HG02938 (cell line): ENCODE data around the gene NOSIP.

Experiments
- ATAC-seq: cut with Tn5 transposase; IDR thresholded peaks from one replicate; pipeline ENCODE4 v1.9.1; 2021; ENCODE audit warnings: mild to moderate bottlenecking, moderate library complexity; ENCODE audit not compliant: unreplicated experiment

Gene NOSIP

DNA sequence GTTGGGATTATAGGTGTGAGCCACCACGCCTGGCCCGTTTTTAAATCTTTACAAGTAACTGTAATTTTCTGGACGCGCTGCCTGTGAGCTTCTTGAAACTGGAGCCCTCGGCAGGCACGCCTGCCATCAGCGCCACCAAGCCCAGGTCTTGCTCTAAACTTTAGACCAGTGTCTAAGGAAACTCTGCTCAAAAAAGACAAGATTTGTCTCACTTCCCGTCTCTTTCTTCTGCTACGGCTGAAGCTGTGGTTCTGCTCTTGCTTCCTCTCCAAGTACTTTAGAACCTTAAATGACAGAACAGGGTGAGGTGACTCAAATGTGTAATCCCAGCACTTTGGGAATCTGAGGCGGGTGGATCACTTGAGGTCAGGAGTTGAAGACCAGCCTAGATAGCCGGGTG lies 27.6 kb downstream of the NOSIP start:
- ATAC-seq, result no peak

DNA sequence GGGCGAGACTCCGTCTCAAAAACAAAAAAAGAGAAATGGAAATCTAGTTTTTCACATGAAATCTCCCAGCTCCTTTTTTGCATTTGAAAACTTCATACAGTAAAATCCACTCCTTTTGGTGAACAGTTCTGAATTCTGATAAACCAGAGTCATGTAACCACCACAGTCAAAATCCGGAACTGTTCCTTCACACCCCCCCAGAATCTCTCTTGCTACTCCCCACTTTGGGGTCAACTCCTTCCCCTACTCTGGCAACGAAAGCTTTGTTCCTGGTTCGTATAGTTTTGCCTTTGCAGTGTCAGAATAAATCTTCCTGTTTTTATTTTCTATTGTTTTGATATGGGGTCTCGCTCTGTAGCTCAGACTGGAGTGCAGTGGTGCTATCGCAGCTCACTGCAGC lies 28.8 kb downstream of the NOSIP start:
- no peak for ATAC-seq

DNA sequence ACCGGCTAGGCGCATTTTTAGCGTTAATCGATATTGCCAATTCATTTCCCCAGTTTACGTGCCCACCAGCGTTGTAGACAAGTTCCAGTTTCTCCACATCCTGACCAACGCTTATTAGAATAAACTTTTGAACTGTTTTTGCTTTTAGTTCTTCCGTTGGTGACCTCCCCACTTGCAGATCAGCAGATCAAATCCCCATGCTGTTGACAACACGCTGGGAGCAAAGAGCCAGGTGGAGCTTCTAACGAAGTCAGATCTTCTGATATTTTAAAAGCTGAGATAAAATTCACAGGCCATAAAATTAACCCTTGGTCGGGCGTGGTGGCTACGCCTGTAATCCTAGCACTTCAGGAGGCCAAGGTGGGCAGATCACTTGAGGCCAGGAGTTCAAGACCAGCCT lies 31.3 kb downstream of the NOSIP start:
- no peak for ATAC-seq

DNA sequence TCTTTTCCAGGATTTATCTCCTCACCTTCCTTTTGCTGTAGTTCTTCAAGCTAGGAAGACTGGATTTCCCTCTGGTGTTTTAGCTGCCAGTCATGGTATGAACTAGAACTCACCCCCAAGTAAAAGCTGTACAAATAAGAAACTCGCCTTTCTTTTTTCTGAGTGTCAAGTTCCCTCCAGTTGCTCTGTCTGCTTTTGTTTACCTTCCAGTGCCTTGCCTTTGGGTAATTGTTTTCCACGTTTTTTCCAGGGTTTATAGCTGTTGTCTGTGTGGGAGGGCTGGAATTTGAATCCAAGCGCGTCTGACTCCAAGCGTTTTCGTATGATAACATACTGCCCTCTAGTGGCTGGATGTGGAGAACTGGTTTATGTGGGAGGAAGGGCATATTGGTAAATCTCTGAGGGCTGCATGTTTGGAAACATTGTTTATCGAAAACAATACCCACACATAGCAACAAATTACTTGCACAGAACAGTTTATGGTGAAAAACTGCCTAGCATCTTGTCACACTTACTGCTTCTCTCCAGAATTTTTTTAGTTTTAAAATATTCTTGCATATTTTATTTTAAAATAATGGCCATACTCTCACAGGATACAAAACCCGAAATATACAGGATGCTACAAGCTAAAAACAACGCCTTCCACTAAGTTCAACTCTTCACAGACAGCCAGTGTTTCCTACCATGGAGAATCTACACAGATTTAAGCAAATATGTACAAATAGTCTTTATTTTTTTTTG lies 33.4 kb downstream of the NOSIP start:
- ATAC-seq, result no peak

DNA sequence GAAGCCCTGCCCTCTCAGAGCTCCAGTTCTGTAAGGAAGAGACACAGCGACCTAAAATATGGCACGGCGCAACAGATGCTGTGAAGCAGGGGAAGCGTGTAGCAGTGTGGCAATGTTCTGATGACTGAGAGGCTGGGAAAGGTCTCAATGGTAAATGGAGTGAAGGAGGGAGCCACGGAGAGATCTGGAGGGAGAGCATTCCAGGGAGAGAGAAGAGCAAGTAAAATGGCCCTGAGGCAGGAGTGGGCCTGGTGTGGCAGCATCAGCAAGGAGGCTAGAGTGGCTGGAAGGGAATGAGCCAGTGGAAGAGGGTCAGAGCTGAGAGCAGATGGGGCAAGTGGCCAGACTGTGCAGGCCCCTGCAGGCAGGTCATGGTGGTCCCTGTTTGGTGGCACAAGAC lies 36.2 kb downstream of the NOSIP start:
- no peak for ATAC-seq

DNA sequence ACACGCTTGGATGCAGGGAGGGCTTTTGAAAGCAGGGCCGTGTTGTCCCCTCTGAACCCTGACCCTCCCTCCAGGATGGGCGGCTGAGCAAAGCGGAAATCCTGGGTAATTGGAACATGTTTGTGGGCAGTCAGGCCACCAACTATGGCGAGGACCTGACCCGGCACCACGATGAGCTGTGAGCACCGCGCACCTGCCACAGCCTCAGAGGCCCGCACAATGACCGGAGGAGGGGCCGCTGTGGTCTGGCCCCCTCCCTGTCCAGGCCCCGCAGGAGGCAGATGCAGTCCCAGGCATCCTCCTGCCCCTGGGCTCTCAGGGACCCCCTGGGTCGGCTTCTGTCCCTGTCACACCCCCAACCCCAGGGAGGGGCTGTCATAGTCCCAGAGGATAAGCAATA lies 37.3 kb downstream of the NOSIP start:
- no peak for ATAC-seq

DNA sequence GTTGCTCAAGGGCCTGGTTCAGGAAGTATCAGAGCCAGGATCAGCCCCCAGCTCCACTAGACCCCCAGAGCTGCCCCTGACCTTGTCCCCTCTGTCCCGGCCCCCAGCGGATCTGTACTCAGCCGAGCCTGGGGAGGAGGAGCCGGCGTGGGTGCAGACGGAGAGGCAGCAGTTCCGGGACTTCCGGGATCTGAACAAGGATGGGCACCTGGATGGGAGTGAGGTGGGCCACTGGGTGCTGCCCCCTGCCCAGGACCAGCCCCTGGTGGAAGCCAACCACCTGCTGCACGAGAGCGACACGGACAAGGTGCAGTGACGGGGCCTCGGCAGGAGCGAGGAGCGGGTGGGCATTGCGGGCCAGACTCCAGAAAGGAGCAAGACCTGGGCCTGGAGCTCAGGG lies 37.9 kb downstream of the NOSIP start:
- ATAC-seq, result no peak

DNA sequence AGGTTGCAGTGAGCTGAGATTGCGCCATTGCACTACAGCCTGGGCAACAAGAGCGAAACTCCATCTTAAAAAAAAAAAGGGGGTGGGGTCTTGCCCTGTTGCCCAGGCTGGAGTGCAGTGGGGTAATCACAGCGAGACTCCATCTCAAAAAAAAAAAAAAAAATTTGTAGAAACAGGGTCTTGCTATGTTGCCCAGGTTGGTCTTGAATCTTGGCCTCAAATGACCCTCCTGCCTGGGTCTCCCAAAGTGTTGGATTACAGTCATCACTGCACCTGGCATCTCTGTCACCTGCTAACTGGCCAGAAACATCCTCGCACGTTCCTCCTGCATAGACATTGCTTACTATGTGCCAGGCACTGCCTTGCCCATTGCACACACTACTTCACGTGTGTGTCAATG lies 38.4 kb downstream of the NOSIP start:
- ATAC-seq, result no peak

DNA sequence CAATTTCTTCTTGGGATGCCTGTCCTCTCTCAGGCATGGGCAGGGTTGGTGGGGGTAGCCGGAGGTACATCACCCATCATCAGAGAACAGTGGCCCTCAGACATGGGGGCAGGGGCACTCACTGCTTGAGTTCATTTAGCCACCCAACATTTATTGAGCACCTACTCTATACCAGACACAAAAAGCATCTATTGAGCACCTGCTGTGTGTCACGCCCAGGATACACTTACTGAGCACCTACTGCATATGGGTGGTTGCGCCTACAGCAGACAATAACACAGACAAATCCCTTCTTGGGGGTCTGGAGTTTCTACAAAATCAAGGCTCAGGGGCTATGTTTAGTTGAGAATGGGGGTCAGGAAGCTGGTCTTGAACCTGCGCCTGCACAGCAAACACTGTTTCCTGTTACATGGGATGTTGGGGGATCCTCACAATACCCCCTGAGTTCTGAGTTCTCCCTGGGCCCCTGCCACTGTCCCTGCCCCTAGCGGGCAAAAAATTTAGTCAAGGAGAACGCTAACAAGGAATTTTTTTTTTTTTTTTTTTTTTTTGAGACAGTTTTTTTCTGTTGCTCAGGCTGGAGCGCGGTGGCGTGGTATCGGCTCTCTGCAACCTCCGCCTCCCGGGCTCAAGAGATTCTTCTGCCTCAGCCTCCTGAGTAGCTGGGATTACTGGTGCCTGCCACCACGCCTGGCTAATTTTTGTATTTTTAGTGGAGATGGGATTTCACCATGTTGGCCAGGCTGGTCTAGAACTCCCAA lies 41.0 kb downstream of the NOSIP start:
- no peak for ATAC-seq

DNA sequence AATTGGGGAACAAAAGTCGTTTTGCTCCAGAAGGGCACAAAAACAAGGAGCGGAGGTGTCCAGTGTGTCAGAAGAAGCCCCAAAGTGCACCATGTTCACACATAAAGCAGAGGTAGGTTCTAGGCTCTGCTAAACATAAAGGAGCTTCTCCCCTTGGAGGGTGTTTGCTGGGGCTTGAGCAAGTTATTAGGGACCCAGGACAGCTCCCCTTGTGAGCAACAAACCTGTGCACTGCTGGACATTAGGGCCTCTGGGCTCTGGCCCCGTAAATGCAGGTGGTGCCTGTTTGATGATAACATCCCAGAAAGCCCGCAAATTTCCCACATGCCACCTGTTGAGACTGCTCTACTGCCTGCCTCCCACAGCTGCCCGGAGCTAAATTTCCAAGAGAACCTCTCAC lies 41.7 kb downstream of the NOSIP start:
- ATAC-seq, result no peak

DNA sequence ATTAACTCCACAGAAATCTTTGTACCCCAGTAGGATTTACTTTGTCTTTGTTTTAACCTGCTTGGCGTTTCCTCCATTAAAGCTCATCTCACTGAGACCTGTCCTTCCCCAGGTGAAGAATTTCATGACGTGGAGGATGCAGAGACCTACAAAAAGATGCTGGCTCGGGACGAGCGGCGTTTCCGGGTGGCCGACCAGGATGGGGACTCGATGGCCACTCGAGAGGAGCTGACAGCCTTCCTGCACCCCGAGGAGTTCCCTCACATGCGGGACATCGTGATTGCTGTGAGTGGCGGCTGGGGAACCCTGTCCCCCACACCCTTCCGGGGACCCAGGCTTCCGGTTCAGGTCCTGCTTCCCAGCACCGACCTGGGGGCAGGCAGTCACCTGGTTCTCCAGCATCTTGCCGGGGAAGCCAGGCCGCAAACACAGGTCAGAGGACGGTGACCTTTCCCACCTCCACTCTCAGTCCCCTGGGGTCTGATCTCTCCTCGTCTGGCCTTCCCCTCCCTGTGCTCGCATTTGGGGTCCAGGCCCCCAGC lies 43.4 kb downstream of the NOSIP start:
- ATAC-seq, result no peak

DNA sequence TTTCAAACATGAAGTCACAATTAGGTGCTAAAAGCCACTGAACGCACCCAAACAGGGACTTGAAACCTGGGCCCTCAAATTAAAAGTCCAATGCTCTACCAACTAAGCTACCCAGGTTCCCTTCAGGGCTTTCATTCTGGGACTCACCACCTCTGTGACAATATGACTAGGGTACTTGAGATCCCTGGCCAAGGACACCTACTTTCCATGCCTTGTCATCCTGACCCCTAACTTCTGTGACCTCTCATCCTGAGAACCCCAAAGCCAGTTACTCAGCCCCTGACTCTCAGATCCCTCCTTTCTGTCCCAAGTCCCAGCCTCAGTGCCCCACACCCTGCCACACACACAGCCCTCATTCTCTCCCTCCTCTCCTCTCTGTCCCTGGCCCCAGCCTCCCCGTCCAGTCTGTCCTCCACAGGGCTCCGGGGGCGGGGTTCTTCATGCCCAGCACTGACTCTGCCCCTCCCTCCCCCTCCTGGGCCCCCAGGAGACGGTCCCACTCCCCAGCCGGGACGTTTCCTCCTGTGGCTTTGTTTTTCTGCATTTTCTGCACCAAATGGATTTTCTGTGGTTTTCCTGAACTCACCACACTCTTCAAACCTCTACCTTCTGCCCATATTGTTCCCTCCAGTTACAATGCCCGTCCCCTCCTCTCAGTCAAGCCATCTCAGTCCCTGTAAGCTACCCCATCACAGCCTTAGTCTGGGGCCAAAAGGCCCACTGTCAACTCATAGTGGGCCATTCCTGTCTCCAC lies 45.5 kb downstream of the NOSIP start:
- no peak for ATAC-seq

DNA sequence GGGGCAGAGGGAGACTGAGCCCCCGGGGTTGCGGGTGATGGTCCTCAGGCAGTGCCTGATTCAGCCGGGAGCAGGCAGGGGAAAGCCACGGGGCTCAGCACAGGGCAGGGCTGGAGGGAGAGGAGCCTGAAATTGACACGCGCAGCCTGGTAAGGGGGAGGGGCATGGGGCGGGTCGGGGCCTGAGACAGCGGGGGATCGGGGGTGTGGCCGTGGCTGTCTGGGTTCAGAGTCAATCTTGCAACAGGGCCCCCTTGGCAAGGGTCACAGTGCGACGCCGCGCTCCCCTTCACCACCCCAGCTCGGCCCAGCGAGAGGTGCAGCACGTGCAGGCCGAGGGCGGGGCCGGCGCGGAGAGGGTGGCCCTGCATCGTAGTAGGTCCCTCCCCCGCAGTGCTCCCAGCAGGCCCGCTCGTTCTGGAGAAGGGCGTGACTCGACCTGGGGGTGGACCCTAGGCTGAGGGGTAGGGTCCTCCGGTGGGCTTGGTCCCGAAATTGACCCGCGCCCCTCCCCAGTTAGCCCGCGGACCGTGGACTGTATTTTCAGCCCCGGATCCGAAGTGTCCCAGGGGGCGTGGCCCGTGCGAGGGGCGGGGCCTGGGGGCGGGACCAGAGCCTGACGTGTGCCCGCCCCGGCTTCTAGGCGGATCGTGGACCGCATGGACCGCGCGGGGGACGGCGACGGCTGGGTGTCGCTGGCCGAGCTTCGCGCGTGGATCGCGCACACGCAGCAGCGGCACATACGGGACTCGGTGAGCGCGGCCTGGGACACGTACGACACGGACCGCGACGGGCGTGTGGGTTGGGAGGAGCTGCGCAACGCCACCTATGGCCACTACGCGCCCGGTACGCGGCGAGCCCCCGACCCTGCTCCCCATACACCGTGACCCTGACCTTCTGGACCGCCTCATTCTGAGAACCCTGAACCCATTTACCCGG lies 46.5 kb downstream of the NOSIP start:
- no peak for ATAC-seq

DNA sequence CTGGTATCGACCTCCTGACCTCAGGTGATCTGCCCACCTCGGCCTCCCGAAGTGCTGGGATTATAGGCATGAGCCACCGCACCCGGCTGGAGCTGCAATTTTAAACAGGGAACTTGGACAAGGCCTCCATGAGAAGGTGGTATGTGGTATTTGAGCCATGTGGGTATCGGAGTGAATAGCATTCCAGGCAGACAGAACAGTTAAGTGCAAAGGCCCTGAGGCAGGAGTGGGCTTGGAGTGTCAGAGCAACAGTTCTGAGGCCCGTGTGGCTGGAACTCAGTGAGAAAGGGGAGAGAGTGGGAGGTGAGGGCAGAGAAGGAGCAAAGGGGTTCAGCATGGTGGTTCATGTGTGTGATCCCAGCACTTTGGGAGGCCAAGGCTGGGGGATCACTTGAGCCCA lies 49.6 kb downstream of the NOSIP start:
- no peak for ATAC-seq

DNA sequence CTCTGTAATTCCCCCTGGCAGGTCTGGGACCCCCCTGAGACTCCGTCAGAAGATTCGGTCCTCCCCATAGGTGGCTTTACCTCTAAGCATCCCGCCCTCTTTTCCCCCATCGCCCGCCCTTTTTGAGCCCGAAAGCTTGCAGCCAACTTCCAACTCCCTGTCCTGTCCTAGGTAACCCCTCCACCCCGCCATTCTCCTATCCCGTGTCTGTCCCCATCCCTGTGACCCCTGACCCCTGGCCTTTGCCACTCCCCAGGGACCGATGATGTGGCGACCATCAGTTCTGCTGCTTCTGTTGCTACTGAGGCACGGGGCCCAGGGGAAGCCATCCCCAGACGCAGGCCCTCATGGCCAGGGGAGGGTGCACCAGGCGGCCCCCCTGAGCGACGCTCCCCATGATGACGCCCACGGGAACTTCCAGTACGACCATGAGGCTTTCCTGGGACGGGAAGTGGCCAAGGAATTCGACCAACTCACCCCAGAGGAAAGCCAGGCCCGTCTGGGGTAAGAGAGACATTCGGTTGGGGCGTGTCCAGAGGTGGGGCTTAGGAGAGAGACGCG lies 52.1 kb downstream of the NOSIP start:
- no peak for ATAC-seq

DNA sequence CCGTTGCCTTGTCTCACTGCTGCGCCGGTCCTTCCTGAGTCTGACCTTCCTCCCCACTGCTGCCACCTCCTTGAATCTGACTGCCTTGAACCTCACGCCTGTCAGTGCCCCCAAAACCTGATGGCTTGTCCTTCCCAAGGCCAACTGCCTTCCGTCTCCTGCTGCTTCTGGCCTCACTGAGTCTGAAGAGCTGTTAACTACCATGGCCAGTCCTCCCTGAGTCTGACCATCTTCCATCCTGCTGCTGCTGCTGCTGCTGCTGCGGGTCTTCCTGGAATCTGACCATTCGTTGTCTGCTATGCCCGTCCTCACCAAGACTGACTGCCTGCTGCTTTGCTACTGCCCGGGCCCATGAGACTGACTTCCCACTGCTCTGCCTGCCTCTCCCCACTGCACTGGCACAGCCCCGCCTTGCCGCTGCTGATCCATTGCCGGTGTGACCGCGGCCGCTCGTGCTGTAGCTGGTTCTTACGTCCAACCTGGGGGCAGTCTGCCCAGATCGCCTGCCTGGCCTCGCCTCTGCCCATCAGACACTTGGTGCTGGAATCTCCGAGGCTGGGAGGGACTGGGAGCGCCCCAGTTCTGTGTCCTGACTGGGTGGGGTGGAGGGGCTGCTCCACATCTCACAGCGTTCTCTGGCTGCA lies 55.4 kb downstream of the NOSIP start:
- ATAC-seq, result no peak

DNA sequence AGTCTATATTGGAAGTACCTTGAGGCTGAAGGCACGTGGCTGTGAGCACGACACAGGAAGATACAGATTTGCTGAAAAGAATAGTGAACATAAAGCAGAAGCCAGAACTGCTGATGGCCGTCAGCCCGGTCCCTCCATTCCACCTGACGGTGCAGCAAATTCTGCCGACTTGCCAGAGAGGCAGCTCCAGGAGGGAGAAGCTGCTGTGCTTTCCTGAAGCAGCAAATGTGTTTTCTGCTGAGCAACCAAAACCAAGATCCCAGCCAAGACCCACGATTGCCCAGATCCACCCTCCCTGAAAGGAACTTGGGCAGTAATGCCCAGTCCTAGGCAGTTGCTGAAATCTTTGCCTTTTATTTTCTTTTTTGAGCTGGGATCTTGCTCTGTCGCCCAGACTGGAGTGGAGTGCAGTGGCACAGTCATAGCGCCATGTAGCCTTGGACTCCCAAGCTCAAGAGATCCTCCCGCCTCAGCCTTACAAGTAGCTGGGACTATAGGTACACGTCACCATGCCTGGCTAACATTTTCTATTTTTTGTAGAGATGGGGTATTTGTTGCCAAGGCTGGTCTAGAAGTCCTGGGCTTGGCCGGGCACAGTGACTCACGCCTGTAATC lies 59.5 kb downstream of the NOSIP start:
- ATAC-seq, result no peak

DNA sequence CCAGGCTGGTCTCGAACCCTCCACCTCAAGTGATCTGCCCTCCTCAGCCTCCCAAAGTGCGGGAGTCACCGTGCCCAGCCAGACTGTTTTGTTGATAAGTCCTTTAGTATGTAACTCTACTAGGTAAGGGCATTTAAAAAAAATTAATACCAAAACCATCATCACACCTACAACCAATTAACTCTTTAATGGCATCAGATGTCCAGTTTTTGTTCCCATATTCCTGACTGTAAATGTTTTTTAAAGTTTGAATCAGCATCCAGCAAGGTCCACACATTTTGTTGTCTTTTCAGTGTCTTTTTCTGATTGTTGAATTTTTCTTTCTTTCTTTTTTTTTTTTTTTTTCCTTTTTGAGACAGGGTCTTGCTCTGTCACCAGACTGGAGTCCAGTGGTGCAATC lies 62.3 kb downstream of the NOSIP start:
- ATAC-seq, result no peak

DNA sequence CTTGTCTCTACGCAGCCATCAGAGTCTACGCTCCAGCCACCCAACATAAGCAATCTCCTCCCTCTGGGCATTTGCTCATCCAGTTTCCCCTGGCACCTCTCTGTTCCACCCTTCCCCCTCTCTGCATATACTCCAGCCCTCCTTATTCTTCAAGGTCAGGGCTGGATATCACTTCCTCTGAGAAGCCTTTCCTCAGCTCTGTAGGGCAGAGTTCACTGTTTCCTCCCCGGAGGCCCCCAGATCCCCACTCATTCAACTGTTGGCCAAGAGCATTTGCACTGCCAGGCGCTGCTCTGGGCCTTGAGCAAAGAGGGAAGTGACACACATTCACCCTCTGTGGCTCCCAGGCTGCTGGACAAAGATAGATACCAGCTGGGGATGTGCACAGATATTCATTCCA lies 64.6 kb downstream of the NOSIP start:
- ATAC-seq, result no peak
